Panc1 (cell line): Measurements from ENCODE around the gene PNLIPRP1.

Source experiments
- SIN3A ChIP-seq: IDR thresholded peaks from 2 replicates; pipeline ENCODE4 v1.6.1; 2012; ENCODE audit warnings: low read depth, mild to moderate bottlenecking, low read length, moderate library complexity, borderline replicate concordance; ENCODE audit not compliant: insufficient read depth
- TF ChIP-seq, protein P1 (sequence below): fragments of 450-650 bp; IDR thresholded peaks from 2 replicates; pipeline ENCODE4 v1.5.1; 2017; ENCODE audit warnings: mild to moderate bottlenecking

DNA sequence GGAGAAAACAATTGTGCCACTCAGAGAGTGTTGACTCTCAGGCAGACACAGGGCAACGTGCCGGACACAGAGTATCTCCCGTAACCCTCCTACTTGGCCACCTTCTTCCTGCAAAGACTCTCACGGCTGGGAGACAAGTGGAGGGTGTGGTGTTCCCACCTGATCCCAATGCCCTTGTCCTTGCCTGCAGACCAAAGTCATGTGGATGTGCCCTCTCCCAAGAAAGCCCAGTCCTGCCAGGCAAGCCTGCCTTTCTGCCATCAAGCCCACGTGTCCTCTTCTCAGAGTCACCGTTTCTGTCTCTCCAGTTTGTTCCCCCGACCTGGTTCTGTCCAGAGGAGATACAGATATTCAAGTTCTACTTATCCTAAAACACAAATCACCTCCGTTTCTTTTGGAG lies 30.7 kb downstream of the PNLIPRP1 start:
- TF ChIP-seq, protein P1, sequence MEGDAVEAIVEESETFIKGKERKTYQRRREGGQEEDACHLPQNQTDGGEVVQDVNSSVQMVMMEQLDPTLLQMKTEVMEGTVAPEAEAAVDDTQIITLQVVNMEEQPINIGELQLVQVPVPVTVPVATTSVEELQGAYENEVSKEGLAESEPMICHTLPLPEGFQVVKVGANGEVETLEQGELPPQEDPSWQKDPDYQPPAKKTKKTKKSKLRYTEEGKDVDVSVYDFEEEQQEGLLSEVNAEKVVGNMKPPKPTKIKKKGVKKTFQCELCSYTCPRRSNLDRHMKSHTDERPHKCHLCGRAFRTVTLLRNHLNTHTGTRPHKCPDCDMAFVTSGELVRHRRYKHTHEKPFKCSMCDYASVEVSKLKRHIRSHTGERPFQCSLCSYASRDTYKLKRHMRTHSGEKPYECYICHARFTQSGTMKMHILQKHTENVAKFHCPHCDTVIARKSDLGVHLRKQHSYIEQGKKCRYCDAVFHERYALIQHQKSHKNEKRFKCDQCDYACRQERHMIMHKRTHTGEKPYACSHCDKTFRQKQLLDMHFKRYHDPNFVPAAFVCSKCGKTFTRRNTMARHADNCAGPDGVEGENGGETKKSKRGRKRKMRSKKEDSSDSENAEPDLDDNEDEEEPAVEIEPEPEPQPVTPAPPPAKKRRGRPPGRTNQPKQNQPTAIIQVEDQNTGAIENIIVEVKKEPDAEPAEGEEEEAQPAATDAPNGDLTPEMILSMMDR: no peak
- no peak for TF ChIP-seq SIN3A
